ENCODE measurements around the gene EVI5. TPM values are rescaled to one million over a fixed set of nuclear protein-coding genes. Genes with fewer than 3 reads are reported as not detected.

EVI5 gene
- total RNA-seq, 1 experiment from 2014 or later: 33.9 TPM

DNA sequence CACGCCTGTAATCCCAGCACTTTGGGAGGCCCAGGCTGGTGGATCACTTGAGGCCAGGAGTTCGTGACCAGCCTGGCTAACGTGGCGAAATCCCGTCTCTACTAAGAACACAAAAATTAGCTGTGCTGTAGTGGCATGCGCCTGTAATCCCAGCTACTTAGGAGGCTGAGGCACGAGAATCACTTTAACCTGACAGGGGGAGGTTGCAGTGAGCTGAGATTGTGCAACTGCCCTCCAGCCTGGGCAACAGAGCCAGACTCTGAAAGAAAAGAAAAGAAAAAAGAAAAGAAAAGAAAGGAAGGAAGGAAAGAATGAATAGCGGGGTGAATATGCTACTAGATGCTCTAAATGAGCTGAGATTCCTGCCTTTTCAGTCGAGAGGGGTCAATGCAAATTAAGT is 305.3 kb downstream of the EVI5 start:
- no peak overlapping the region for H3K4me3 Mint-ChIP-seq (ENCODE audit: low read depth, unreplicated experiment)
- intact Hi-C loops (cut with micrococcal nuclease; ENCODE audit: unreplicated experiment): loop anchor here (10.0 kb wide), 1 partner anchor 165 kb away; no protein-coding TSS in a partner anchor
- peaks cover 32% of the 10 kb centered on the region for H3K36me3 Mint-ChIP-seq (ENCODE audit: insufficient read depth, unreplicated experiment)
- TF ChIP-seq, protein P1, sequence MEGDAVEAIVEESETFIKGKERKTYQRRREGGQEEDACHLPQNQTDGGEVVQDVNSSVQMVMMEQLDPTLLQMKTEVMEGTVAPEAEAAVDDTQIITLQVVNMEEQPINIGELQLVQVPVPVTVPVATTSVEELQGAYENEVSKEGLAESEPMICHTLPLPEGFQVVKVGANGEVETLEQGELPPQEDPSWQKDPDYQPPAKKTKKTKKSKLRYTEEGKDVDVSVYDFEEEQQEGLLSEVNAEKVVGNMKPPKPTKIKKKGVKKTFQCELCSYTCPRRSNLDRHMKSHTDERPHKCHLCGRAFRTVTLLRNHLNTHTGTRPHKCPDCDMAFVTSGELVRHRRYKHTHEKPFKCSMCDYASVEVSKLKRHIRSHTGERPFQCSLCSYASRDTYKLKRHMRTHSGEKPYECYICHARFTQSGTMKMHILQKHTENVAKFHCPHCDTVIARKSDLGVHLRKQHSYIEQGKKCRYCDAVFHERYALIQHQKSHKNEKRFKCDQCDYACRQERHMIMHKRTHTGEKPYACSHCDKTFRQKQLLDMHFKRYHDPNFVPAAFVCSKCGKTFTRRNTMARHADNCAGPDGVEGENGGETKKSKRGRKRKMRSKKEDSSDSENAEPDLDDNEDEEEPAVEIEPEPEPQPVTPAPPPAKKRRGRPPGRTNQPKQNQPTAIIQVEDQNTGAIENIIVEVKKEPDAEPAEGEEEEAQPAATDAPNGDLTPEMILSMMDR (IDR thresholded peaks at IDR 0.05; ENCODE audit: unreplicated experiment): no peak
- no peak for DNase-seq
- no peak overlapping the region for H3K27ac Mint-ChIP-seq (ENCODE audit: unreplicated experiment)
- BruUV-seq (replicated peaks): no TSS peak
- H3K27me3 Mint-ChIP-seq (ENCODE audit: unreplicated experiment): peaks cover 93% of the 10 kb centered on the region
- peaks cover 18% of the 10 kb centered on the region for H3K4me1 Mint-ChIP-seq (ENCODE audit: low read depth, unreplicated experiment)
- H3K9me3 Mint-ChIP-seq (ENCODE audit: low read depth, unreplicated experiment): no peaks in the 10 kb centered on the region
- CTCF ChIA-PET: interaction anchor here (1.2 kb wide), 1 partner anchor 25 kb away, joined by 3 read pairs; no protein-coding TSS in a partner anchor

DNA sequence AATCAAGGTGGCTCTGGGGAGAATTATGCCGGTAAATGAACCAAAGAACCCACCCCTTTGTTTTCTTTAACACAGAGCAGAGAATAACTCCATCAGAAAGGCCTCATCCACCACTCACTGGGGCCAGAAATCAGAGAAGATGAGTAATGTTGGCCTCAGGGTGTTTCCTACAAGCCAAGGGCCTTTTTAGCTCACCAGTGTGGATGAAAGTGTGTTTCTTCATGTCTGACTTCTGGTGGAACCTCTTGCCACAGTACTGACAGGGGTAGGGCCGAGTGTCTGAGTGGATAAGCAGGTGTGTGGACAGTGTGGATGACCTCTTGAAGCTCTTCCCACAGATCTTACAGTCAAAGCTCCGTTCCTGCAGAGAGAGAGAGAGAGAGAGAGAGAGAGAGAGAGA is 306.5 kb downstream of the EVI5 start:
- no peak for DNase-seq
- Mint-ChIP-seq H3K4me3 (ENCODE audit: low read depth, unreplicated experiment) (no peak overlapping the region), H3K36me3 (ENCODE audit: insufficient read depth, unreplicated experiment) (peaks cover 22% of the 10 kb centered on the region), H3K4me1 (ENCODE audit: low read depth, unreplicated experiment) (peaks cover 10% of the 10 kb centered on the region), H3K27me3 (ENCODE audit: unreplicated experiment) (peaks cover 93% of the 10 kb centered on the region), H3K9me3 (ENCODE audit: low read depth, unreplicated experiment) (no peaks in the 10 kb centered on the region), H3K27ac (ENCODE audit: unreplicated experiment) (no peak overlapping the region)
- CTCF ChIA-PET: interaction anchor here (0.7 kb wide), 1 partner anchor 524 kb away, joined by 3 read pairs; no protein-coding TSS in a partner anchor
- BruUV-seq (replicated peaks): no TSS peak
- intact Hi-C loops (cut with micrococcal nuclease; ENCODE audit: unreplicated experiment): loop anchor here (10.0 kb wide), 1 partner anchor 164 kb away; no protein-coding TSS in a partner anchor
- TF ChIP-seq, protein P1 (IDR thresholded peaks at IDR 0.05; ENCODE audit: unreplicated experiment): no peak

DNA sequence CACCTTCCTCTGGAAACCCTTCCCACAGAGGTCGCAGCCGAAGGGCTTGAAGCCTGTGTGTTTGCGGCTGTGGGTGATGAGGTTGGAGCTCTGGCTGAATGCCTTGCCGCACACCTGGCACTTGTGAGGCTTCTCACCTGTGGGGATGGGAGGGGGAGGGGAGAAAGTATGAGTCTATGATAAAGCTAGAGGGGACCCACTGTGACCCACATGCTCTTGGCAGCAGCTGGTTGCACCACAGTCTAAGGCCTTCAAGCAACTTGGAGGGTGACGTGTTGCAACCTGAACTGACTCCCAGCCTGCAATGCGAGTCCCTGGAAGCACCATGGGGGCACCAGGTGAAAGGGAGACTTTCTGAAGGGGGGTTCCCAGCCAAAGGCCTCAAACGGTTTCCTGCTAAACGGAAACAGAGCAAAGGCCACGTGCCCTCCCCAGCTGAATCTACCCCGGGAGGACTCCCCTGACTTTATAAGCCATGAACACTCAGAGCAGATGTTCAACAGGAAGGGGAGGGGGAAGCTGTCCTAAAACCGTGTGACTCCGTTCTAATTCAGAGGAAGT is 308.8 kb downstream of the EVI5 start:
- H3K36me3 Mint-ChIP-seq (ENCODE audit: insufficient read depth, unreplicated experiment): peaks cover 3% of the 10 kb centered on the region
- peaks cover 81% of the 10 kb centered on the region for H3K27me3 Mint-ChIP-seq (ENCODE audit: unreplicated experiment)
- H3K9me3 Mint-ChIP-seq (ENCODE audit: low read depth, unreplicated experiment): no peaks in the 10 kb centered on the region
- H3K27ac Mint-ChIP-seq (ENCODE audit: unreplicated experiment): no peak overlapping the region
- CTCF ChIA-PET: no interaction called here
- intact Hi-C loops (cut with micrococcal nuclease; ENCODE audit: unreplicated experiment): loop anchor here (10.0 kb wide), 1 partner anchor 161 kb away; no protein-coding TSS in a partner anchor
- no peak for DNase-seq
- TF ChIP-seq, protein P1 (IDR thresholded peaks at IDR 0.05; ENCODE audit: unreplicated experiment): no peak
- peaks cover 5% of the 10 kb centered on the region for H3K4me1 Mint-ChIP-seq (ENCODE audit: low read depth, unreplicated experiment)
- no peak overlapping the region for H3K4me3 Mint-ChIP-seq (ENCODE audit: low read depth, unreplicated experiment)
- BruUV-seq (replicated peaks): no TSS peak

DNA sequence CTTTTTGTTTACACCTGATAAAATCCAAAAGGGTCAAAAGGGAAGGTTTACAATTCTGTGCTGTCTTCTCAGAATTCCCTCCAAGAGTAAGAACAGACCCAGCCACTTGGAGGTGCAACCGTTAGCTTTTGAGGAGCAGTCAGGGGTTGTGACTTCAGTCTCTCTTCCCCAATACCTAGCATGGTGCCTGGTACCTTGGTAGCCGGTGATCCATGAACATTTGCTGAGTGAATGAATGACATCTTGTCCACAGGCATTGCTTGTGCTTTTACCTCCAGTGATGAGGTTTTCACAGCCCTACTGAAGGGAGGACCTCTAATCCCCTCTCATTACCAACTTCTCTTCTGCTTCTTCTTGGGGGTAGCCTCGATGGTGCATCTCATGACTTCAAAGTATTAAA is 309.9 kb downstream of the EVI5 start:
- CTCF ChIA-PET: interaction anchor here (0.6 kb wide), 1 partner anchor 62 kb away, joined by 8 read pairs; no protein-coding TSS in a partner anchor
- peaks cover 69% of the 10 kb centered on the region for H3K27me3 Mint-ChIP-seq (ENCODE audit: unreplicated experiment)

More for the DNA sequence above, 309.9 kb downstream of the EVI5 start:
- intact Hi-C loops (cut with micrococcal nuclease; ENCODE audit: unreplicated experiment): loop anchor here (10.0 kb wide), 1 partner anchor 160 kb away; no protein-coding TSS in a partner anchor
- Mint-ChIP-seq H3K27ac (ENCODE audit: unreplicated experiment) (no peak overlapping the region), H3K9me3 (ENCODE audit: low read depth, unreplicated experiment) (no peaks in the 10 kb centered on the region), H3K4me3 (ENCODE audit: low read depth, unreplicated experiment) (no peak overlapping the region), H3K4me1 (ENCODE audit: low read depth, unreplicated experiment) (no peaks in the 10 kb centered on the region), H3K36me3 (ENCODE audit: insufficient read depth, unreplicated experiment) (no peaks in the 10 kb centered on the region)
- TF ChIP-seq, protein P1 (IDR thresholded peaks at IDR 0.05; ENCODE audit: unreplicated experiment): no peak
- no TSS peak for BruUV-seq (replicated peaks)
- DNase-seq: no peak

Measured in Calu3 (cell line).